GM21390 (cell line): ENCODE results near the gene PRR33.

ENCODE experiments used
- ATAC-seq: cut with Tn5 transposase; IDR thresholded peaks from one replicate; pipeline ENCODE4 v1.9.1; 2021; ENCODE audit not compliant: unreplicated experiment

The PRR33 gene

GRCh38 chr11:1928470-1928890 lies 36.8 kb upstream of the PRR33 start:
- no peak for ATAC-seq

- ATAC-seq = no peak
Observed at GRCh38 chr11:1927848-1928469, 36.3 kb upstream of the PRR33 start.

GRCh38 chr11:1927026-1927847 lies 35.5 kb upstream of the PRR33 start:
- ATAC-seq = no peak

- no peak for ATAC-seq
Observed at GRCh38 chr11:1926156-1927025, 34.7 kb upstream of the PRR33 start.

GRCh38 chr11:1925373-1926155 lies 33.9 kb upstream of the PRR33 start:
- no peak for ATAC-seq

- no peak for ATAC-seq
Observed at GRCh38 chr11:1924646-1925372, 33.1 kb upstream of the PRR33 start.

- ATAC-seq = no peak
Observed at GRCh38 chr11:1924181-1924580, 32.5 kb upstream of the PRR33 start.

GRCh38 chr11:1923201-1923956 lies 31.7 kb upstream of the PRR33 start:
- no peak for ATAC-seq

- ATAC-seq = no peak
Observed at GRCh38 chr11:1922481-1923081, 30.9 kb upstream of the PRR33 start.

GRCh38 chr11:1921574-1922141 lies 30.0 kb upstream of the PRR33 start:
- no peak for ATAC-seq

- no peak for ATAC-seq
Observed at GRCh38 chr11:1920909-1921573, 29.3 kb upstream of the PRR33 start.

- ATAC-seq = no peak
Observed at GRCh38 chr11:1920128-1920908, 28.6 kb upstream of the PRR33 start.

GRCh38 chr11:1919391-1920127 lies 27.9 kb upstream of the PRR33 start, which contains the start of gene TNNT3:
Gene TNNT3 (plus strand): TSS chr11:1919703. CDS start chr11:1922875, 3,172 bp downstream.
- ATAC-seq = no peak

GRCh38 chr11:1918436-1919315 lies 27.0 kb upstream of the PRR33 start:
- no peak for ATAC-seq
